DOHH2 (cell line): ENCODE results near the gene NCAM2.

Experiments
- H3F3A ChIP-seq: fragments of 200-600 bp; sonication (generic), shearing (Covaris generic); 2 replicates; pipeline ENCODE4 v1.6.0; 2016; ENCODE audit warnings: antibody characterized with exemption, mild to moderate bottlenecking; ENCODE audit not compliant: control insufficient read depth, insufficient read depth
- H3K27ac ChIP-seq: fragments of 200-600 bp; sonication (generic); 2 replicates; pipeline ENCODE4 v1.5.1; 2014; ENCODE audit warnings: low read depth, mild to moderate bottlenecking, low read length, moderate library complexity
- H3K27me3 ChIP-seq: fragments of 200-600 bp; sonication (generic); 2 replicates; pipeline ENCODE4 v1.6.1; 2014; ENCODE audit warnings: mild to moderate bottlenecking, low read length, mixed read lengths; ENCODE audit not compliant: control insufficient read depth
- H3K36me3 ChIP-seq: fragments of 200-600 bp; sonication (generic); 2 replicates; pipeline ENCODE4 v1.6.1; 2014; ENCODE audit warnings: mild to moderate bottlenecking, low read length, moderate library complexity, mixed read lengths; ENCODE audit not compliant: control insufficient read depth
- H3K4me1 ChIP-seq: fragments of 200-600 bp; sonication (generic); 2 replicates; pipeline ENCODE4 v1.6.1; 2014; ENCODE audit warnings: mild to moderate bottlenecking, low read length, mixed read lengths; ENCODE audit not compliant: control insufficient read depth
- H3K4me2 ChIP-seq: fragments of 200-600 bp; sonication (generic); 2 replicates; pipeline ENCODE4 v1.6.0; 2014; ENCODE audit warnings: mild to moderate bottlenecking, low read length, moderate library complexity
- H3K4me3 ChIP-seq: fragments of 200-600 bp; sonication (generic); 2 replicates; pipeline ENCODE4 v1.5.1; 2014; ENCODE audit warnings: mild to moderate bottlenecking, low read length, mixed read lengths
- H3K79me2 ChIP-seq: fragments of 200-600 bp; sonication (generic); 2 replicates; pipeline ENCODE4 v1.6.1; 2014; ENCODE audit warnings: mild to moderate bottlenecking, low read length, mixed read lengths; ENCODE audit not compliant: control insufficient read depth
- H3K9me2 ChIP-seq: fragments of 200-600 bp; sonication (generic); replicated peaks from 2 replicates; pipeline ENCODE4 v1.6.1; 2014; ENCODE audit warnings: mild to moderate bottlenecking, low read length, mixed read lengths; ENCODE audit not compliant: control insufficient read depth
- H3K9me3 ChIP-seq: fragments of 200-600 bp; sonication (generic); 2 replicates; pipeline ENCODE4 v1.6.1; 2014; ENCODE audit warnings: antibody characterized with exemption, low read length, mixed read lengths; ENCODE audit not compliant: control insufficient read depth, insufficient read depth
- H4K20me1 ChIP-seq: fragments of 200-600 bp; sonication (generic); 2 replicates; pipeline ENCODE4 v1.6.0; 2014; ENCODE audit warnings: low read depth, mild to moderate bottlenecking, antibody characterized with exemption, low read length, moderate library complexity; ENCODE audit not compliant: control insufficient read depth, insufficient read depth
- CTCF ChIP-seq: fragments of 200-600 bp; sonication (generic); IDR thresholded peaks from one replicate; pipeline ENCODE4 v1.5.1; 2014; ENCODE audit warnings: antibody characterized with exemption, mild to moderate bottlenecking, low read depth, low read length; ENCODE audit not compliant: poor library complexity, severe bottlenecking
- EZH2phosphoT487 ChIP-seq: fragments of 200-600 bp; sonication (generic); IDR thresholded peaks from 2 replicates; pipeline ENCODE4 v1.6.1; 2017; ENCODE audit warnings: borderline replicate concordance, mild to moderate bottlenecking, antibody characterized with exemption, low read length, moderate library complexity, mixed read lengths

The NCAM2 gene

GRCh38 chr21:21385404-21385803 is 387.2 kb downstream of the NCAM2 start:
- no peaks in the 10 kb centered on the region for H3K4me1 ChIP-seq
- TF ChIP-seq EZH2phosphoT487 (no peak), CTCF (no peak)
- no peaks in the 10 kb centered on the region for H3K79me2 ChIP-seq
- H3K4me2 ChIP-seq: no peak overlapping the region
- no peaks in the 10 kb centered on the region for H3K27me3 ChIP-seq
- H3K4me3 ChIP-seq: no peak overlapping the region
- H3K9me2 ChIP-seq: no peaks in the 10 kb centered on the region
- H3F3A ChIP-seq: no peaks in the 10 kb centered on the region
- H3K27ac ChIP-seq: no peak overlapping the region
- H4K20me1 ChIP-seq: no peaks in the 10 kb centered on the region
- no peaks in the 10 kb centered on the region for H3K36me3 ChIP-seq
- no peaks in the 10 kb centered on the region for H3K9me3 ChIP-seq

DNA sequence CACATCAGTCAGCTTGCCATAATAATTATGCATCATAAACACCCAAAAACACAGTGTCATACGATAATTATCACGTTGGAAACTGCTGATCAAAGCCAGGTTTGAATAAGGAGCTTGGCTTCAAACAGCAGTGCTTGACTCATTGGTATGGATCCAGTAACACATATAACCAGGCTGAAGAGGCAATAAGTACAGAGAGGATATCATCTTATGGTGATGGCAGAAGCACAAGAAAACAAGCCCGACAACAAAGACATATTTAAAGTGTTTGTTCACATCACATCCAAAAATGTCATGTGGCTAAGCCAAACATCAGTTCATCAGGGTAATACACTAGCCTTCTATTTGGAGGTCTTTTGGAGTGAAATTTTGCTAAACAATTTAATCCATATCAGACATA is 389.7 kb downstream of the NCAM2 start:
- no peaks in the 10 kb centered on the region for H3K4me1 ChIP-seq
- peaks cover 4% of the 10 kb centered on the region; the same call in 1 of the 2 replicates for H3K9me3 ChIP-seq
- H3K79me2 ChIP-seq: no peaks in the 10 kb centered on the region
- H3K4me2 ChIP-seq: no peak overlapping the region
- H3K4me3 ChIP-seq: no peak overlapping the region
- H4K20me1 ChIP-seq: no peaks in the 10 kb centered on the region
- no peaks in the 10 kb centered on the region for H3K9me2 ChIP-seq
- no peaks in the 10 kb centered on the region for H3K36me3 ChIP-seq
- no peak overlapping the region for H3K27ac ChIP-seq
- TF ChIP-seq CTCF (no peak), EZH2phosphoT487 (no peak)
- H3K27me3 ChIP-seq: no peaks in the 10 kb centered on the region
- H3F3A ChIP-seq: no peaks in the 10 kb centered on the region

DNA sequence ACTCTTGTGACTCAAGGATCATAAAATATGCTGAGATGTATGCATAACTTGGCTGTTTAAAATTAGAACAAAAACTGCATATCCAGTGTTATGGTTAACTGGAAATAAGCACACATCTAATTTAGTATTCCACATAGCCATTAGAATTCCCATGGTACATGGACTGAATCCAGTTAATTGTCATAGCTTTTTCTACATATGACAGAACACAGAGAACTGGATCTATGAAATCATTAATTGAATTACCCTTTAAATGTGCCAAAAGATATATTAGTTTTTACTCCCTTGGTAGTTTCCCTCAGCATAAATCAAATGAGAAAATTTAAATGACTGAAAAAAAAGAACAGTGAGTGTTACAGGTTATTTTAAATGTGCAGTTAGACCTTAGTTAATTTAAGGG is 395.9 kb downstream of the NCAM2 start:
- Histone ChIP-seq H4K20me1 (no peaks in the 10 kb centered on the region), H3K36me3 (no peaks in the 10 kb centered on the region), H3K9me2 (no peaks in the 10 kb centered on the region), H3K4me3 (no peak overlapping the region), H3K4me1 (no peaks in the 10 kb centered on the region), H3K4me2 (no peak overlapping the region), H3F3A (no peaks in the 10 kb centered on the region), H3K9me3 (peaks cover 26% of the 10 kb centered on the region), H3K79me2 (no peaks in the 10 kb centered on the region), H3K27ac (no peak overlapping the region), H3K27me3 (no peaks in the 10 kb centered on the region)
- TF ChIP-seq CTCF: no peak
- no peak for TF ChIP-seq EZH2phosphoT487

- H3K36me3 ChIP-seq: no peaks in the 10 kb centered on the region
- no peaks in the 10 kb centered on the region for H3K27me3 ChIP-seq
- H3K4me3 ChIP-seq: no peak overlapping the region
- no peaks in the 10 kb centered on the region for H3F3A ChIP-seq
- no peaks in the 10 kb centered on the region for H3K4me1 ChIP-seq
- peaks cover 26% of the 10 kb centered on the region for H3K9me3 ChIP-seq
- H3K79me2 ChIP-seq: no peaks in the 10 kb centered on the region
- H3K9me2 ChIP-seq: no peaks in the 10 kb centered on the region
- no peak overlapping the region for H3K4me2 ChIP-seq
- H4K20me1 ChIP-seq: no peaks in the 10 kb centered on the region
- TF ChIP-seq CTCF: no peak
- no peak for TF ChIP-seq EZH2phosphoT487
- no peak overlapping the region for H3K27ac ChIP-seq
Observed at GRCh38 chr21:21396424-21396823, 398.2 kb downstream of the NCAM2 start.
